NCI-H1694 (cell line): Measurements from ENCODE around the gene ATG10.
"Not testable (repeated sequence)": the region's sequence is repeated elsewhere in the genome, so short reads cannot be mapped to it uniquely, and the experiment has no call there.

Source experiments
- DNase-seq: peaks from one replicate; lab custom pipeline; 2025; lab: John Stamatoyannopoulos, UW

ATG10 gene

GRCh38 chr5:82222597-82223574 is 251.1 kb downstream of the ATG10 start:
- DNase-seq = no peak

GRCh38 chr5:82225525-82226172 is 253.8 kb downstream of the ATG10 start:
- peak; percentile 60 for DNase-seq

- DNase-seq = no peak
Observed at GRCh38 chr5:82234885-82235284, 263.1 kb downstream of the ATG10 start.

GRCh38 chr5:82244151-82244550 is 272.3 kb downstream of the ATG10 start:
- no peak for DNase-seq

GRCh38 chr5:82244854-82245635 is 273.2 kb downstream of the ATG10 start:
- DNase-seq = no peak

- no peak for DNase-seq
Observed at GRCh38 chr5:82246960-82247574, 275.2 kb downstream of the ATG10 start.

- DNase-seq = no peak
Observed at GRCh38 chr5:82252744-82253143, 280.9 kb downstream of the ATG10 start.

- DNase-seq = no peak
Observed at GRCh38 chr5:82255844-82256243, 284.0 kb downstream of the ATG10 start.

GRCh38 chr5:82257247-82257646 is 285.4 kb downstream of the ATG10 start:
- DNase-seq = no peak

- DNase-seq = no peak
Observed at GRCh38 chr5:82257729-82258128, 285.9 kb downstream of the ATG10 start.

- no peak for DNase-seq
Observed at GRCh38 chr5:82259172-82259800, 287.5 kb downstream of the ATG10 start.

- no peak for DNase-seq
Observed at GRCh38 chr5:82265047-82265446, 293.2 kb downstream of the ATG10 start.

- not testable (repeated sequence) for DNase-seq
Observed at GRCh38 chr5:82267297-82267933, 295.6 kb downstream of the ATG10 start.

- DNase-seq = not testable (repeated sequence)
Observed at GRCh38 chr5:82269363-82269762, 297.5 kb downstream of the ATG10 start.

GRCh38 chr5:82272571-82273356 is 300.9 kb downstream of the ATG10 start:
- not testable (repeated sequence) for DNase-seq

- DNase-seq = not testable (repeated sequence)
Observed at GRCh38 chr5:82273426-82273825, 301.6 kb downstream of the ATG10 start.

- no peak for DNase-seq
Observed at GRCh38 chr5:82274343-82275211, 302.8 kb downstream of the ATG10 start.

- DNase-seq = no peak
Observed at GRCh38 chr5:82275216-82275664, 303.4 kb downstream of the ATG10 start.
